GM12878 (cell line): ENCODE data around the gene REV1.

Source experiments
- ATF2 ChIP-seq: IDR thresholded peaks from 2 replicates; pipeline ENCODE4 v1.6.1; 2012; ENCODE audit warnings: low read length, inconsistent platforms
- CHD1 ChIP-seq: IDR thresholded peaks from 2 replicates; pipeline ENCODE4 v1.6.1; 2012; ENCODE audit warnings: low read depth, low read length, improper control_type of control experiment
- CTCF ChIP-seq, 3 experiments: IDR thresholded peaks in 2 of 3; conservative IDR thresholded peaks in 1 of 3; 2 replicates each; pipeline ENCODE4 v1.5.1; 2011; ENCODE audit warnings: low read depth in 3 of 3, low read length in 3 of 3, mild to moderate bottlenecking in 3 of 3, control low read depth in 2 of 3, moderate library complexity in 2 of 3, inconsistent platforms in 1 of 3, mixed read lengths in 1 of 3; ENCODE audit not compliant: control insufficient read depth in 2 of 3, insufficient read depth in 1 of 3; ENCODE audit errors: extremely low read depth in 1 of 3
- FOXM1 ChIP-seq: IDR thresholded peaks from 2 replicates; pipeline ENCODE4 v1.6.1; 2012; ENCODE audit warnings: low read depth, mild to moderate bottlenecking, inconsistent platforms, low read length, moderate library complexity
- NFXL1 ChIP-seq: fragments of 450-650 bp; IDR thresholded peaks from 2 replicates; pipeline ENCODE4 v1.6.1; 2017; ENCODE audit warnings: antibody characterized with exemption, mild to moderate bottlenecking, borderline replicate concordance
- RELA ChIP-seq: fragments of 450-650 bp; IDR thresholded peaks from 2 replicates; pipeline ENCODE4 v1.8.0; 2014; ENCODE audit warnings: borderline replicate concordance; ENCODE audit not compliant: partially characterized antibody
- ZNF217 ChIP-seq: fragments of 450-650 bp; IDR thresholded peaks from 2 replicates; pipeline ENCODE4 v1.6.1; 2017; ENCODE audit warnings: antibody characterized with exemption, mild to moderate bottlenecking
- ZNF24 ChIP-seq: fragments of 450-650 bp; IDR thresholded peaks from 2 replicates; pipeline ENCODE4 v1.6.1; 2017; ENCODE audit warnings: antibody characterized with exemption, mild to moderate bottlenecking
- TF ChIP-seq, protein P1 (sequence below): IDR thresholded peaks from 2 replicates; pipeline ENCODE4 v1.6.1; 2012; ENCODE audit warnings: low read depth, low read length, improper control_type of control experiment

GRCh38 chr2:99382143-99382542 lies 107.7 kb downstream of the REV1 start:
- no peak for TF ChIP-seq RELA
- TF ChIP-seq ATF2, result no peak
- TF ChIP-seq CHD1, result no peak
- no peak for TF ChIP-seq NFXL1
- TF ChIP-seq FOXM1, result no peak
- TF ChIP-seq CTCF (IDR thresholded peaks at IDR 0.05 in 2 of 3, conservative IDR thresholded peaks at IDR 0.05 in 1 of 3; ENCODE audit: control insufficient read depth in 2 of 3, extremely low read depth in 1 of 3, insufficient read depth in 1 of 3, low read depth in 3 of 3, low read length in 3 of 3), result no peak
- no peak for TF ChIP-seq ZNF24
- TF ChIP-seq, protein P1, sequence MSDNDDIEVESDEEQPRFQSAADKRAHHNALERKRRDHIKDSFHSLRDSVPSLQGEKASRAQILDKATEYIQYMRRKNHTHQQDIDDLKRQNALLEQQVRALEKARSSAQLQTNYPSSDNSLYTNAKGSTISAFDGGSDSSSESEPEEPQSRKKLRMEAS, result no peak
- no peak for TF ChIP-seq ZNF217
